Activated T-helper 1 cell treated with anti-CD3 and anti-CD28 coated beads, Interleukin-12 subunit alpha, Interleukin-12 subunit beta, Interleukin-2, Interleukin-4 antibody, amounts not matched to agents 30 ng/mL and 10 ng/mL and 1 ng/mL, durations not matched to agents 14 hours and 24 hours and 36 hours (primary cell): ENCODE data around the gene C16orf95. TPM values are rescaled to one million over a fixed set of nuclear protein-coding genes. Genes with fewer than 3 reads are reported as not detected.

Experiments
- DNase-seq: peaks from one replicate; pipeline ENCODE4 v3.0.0; 2021; ENCODE audit warnings: low spot score
- H3K27ac Mint-ChIP-seq: one replicate; pipeline ENCODE4 v1.8.0; 2021; ENCODE audit warnings: mild to moderate bottlenecking, mixed read lengths
- H3K27me3 Mint-ChIP-seq: one replicate; pipeline ENCODE4 v1.8.0; 2022; ENCODE audit warnings: mild to moderate bottlenecking, moderate library complexity, mixed read lengths; ENCODE audit not compliant: insufficient read depth
- H3K36me3 Mint-ChIP-seq: one replicate; pipeline ENCODE4 v1.8.0; 2021; ENCODE audit warnings: low read depth, mixed read lengths
- H3K4me1 Mint-ChIP-seq: one replicate; pipeline ENCODE4 v1.8.0; 2021; ENCODE audit warnings: low read depth, mixed read lengths
- H3K4me3 Mint-ChIP-seq: one replicate; pipeline ENCODE4 v1.8.0; 2021; ENCODE audit warnings: mild to moderate bottlenecking, moderate library complexity, mixed read lengths
- H3K9me3 Mint-ChIP-seq: one replicate; pipeline ENCODE4 v1.8.0; 2021; ENCODE audit warnings: mixed read lengths
- intact Hi-C: fragments of 100-400 bp; cut with micrococcal nuclease; formaldehyde crosslinking; loops from one replicate; pipeline ENCODE4 v1.15.1; 2024
- total RNA-seq: library from RNA; stranded (reverse); gene quantifications from 2 replicates; pipeline ENCODE4 v1.2.3, GENCODE V29; 2022

C16orf95 gene
- total RNA-seq, 1 donor from 2014 or later, result 10.9 TPM

DNA sequence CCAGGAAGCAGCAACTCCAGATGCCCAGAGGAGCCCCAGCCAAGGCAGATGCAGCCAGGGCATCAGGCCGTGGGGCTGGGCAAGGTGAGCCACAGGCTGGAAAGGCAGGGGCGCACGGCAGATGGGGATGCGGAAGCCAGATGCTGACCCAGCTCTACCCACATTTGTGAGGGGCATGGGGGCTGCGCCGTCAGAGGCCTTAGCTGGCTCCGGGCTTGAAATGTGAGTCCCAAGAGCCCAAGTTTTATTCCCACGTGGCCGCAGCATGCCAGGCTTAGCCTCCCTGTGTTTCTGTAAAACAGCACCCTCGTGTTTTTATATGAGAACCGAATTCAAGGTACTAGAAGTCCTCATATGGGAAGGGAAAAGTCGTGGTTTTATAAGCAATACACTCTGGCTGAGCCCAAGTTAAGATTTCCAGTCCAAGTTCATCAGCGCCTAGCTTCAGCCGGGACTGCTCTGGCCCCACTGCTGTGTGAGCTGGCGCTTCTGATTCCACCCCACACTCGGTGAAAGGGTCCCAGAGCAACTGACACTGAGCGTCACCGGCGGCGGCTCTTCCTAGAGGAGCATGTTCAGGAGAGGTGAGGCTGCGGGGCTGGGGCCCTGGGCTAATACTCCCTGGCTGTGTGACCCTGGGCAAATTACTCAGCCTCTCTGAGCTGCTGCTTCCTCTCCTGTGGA lies 6.7 kb upstream of the C16orf95 start:
- DNase-seq, result no peak
- intact Hi-C loops, result no loop called here
- H3K27ac Mint-ChIP-seq, result no peak overlapping the region
- H3K4me3 Mint-ChIP-seq, result no peak overlapping the region
- H3K36me3 Mint-ChIP-seq, result peaks cover under 1% of the 10 kb centered on the region
- peaks cover 2% of the 10 kb centered on the region for H3K4me1 Mint-ChIP-seq
- no peaks in the 10 kb centered on the region for H3K9me3 Mint-ChIP-seq
- no peaks in the 10 kb centered on the region for H3K27me3 Mint-ChIP-seq

DNA sequence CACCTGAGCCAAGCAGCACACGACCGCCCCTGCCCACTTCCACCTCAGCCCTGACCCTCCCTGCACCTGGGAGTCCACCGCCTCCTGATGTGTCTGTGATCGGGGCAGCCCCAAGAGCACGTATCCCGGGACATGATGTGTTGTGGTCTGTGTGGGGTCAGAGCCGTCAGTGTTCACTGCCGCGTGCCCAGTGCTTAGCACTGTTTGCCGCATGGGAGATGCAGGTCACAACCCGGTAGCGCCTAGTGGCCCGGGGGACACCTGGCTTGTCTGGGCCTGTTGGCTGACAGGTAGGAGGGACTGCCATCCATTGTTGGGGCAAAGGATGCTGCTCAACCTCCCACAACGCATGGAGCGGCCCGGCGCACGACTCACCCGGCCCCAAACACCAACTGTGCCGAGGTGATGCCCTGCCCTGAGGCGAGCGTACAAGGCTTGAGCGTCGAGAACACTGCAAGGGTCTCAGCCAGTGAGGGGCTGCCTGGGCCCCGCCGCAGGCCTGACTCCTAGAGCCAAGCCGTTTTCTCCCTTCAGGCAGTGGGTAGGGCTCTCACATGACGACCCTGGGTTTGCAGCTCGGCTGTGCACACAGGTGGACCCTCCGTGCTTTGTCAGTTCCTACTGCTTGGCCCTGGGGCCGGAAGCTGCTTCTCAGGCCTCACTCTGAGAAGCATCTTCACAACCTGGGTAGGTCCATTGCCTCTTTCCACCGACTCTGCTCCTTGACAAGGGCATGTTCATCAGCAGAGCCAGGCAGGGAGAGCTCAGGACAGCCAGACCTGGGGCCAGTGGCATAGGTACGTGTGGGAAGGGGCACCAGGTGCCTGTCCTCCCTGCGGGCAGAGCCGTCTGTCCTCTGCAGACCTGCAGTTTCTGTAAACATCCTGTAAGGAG lies 5.9 kb upstream of the C16orf95 start:
- no peaks in the 10 kb centered on the region for H3K9me3 Mint-ChIP-seq
- H3K27me3 Mint-ChIP-seq, result no peaks in the 10 kb centered on the region
- no peak for DNase-seq
- H3K4me1 Mint-ChIP-seq, result peaks cover 10% of the 10 kb centered on the region
- intact Hi-C loops, result no loop called here
- no peak overlapping the region for H3K4me3 Mint-ChIP-seq
- no peak overlapping the region for H3K27ac Mint-ChIP-seq
- H3K36me3 Mint-ChIP-seq, result peaks cover 6% of the 10 kb centered on the region

DNA sequence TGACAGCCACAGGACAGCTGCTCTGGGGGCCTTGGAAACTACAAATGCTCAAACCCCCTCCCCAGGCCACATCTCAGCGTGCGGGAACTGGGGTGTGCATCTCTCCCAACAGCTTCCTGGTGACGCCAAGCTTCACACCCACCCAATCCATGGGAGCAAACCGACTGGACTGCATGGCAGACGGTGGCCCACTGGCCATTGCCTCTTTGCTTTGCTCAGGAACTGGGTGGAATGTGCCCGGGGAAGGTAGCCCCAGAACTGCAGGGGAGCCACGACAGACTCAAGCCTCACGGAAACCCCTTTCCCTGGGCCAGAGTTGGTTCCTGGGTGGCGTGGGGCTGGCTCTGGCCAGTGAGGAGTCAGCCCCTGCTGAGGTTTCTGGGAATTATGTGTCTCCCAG lies 5.2 kb upstream of the C16orf95 start:
- Mint-ChIP-seq H3K9me3 (no peaks in the 10 kb centered on the region), H3K27me3 (no peaks in the 10 kb centered on the region), H3K27ac (no peak overlapping the region), H3K36me3 (peaks cover 8% of the 10 kb centered on the region), H3K4me3 (no peak overlapping the region), H3K4me1 (peaks cover 13% of the 10 kb centered on the region)
- no peak for DNase-seq
- intact Hi-C loops, result no loop called here

DNA sequence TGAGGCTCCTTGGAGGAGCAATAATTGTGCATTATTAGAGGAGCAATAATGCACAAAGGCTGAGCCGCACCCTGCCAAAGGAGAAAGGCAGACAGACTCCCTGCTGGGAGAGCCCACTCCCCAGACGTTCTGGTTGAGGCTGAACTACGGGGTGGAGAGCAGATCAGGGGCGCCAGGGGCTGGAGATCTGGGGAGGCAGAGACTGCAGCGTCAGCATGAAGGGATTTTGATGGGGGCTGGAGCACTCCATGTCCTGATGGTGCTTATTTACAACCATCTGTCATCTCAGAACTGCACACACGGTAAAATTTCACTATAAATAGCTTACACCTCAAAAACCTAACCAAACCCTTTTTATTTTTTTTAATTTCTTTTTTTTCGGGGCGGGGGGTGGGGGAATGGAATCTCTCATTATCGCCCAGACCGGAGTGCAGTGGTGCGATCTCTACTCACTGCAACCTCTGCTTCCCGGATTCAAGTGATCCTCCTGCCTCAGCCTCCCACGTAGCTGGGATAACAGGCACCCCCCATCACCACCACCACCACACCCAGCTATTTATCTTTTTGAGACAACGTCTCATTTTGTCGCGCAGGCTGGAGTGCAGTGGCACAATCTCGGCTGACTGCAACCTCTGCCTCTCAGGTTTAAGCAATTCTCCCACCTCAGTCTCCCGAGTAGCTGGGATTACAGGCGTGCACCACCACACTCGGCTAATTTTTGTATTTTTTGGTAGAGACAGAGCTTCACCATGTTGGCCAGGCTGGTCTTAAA lies 4.3 kb upstream of the C16orf95 start:
- no peaks in the 10 kb centered on the region for H3K27me3 Mint-ChIP-seq
- DNase-seq, result no peak
- H3K36me3 Mint-ChIP-seq, result peaks cover 10% of the 10 kb centered on the region
- H3K9me3 Mint-ChIP-seq, result no peaks in the 10 kb centered on the region
- intact Hi-C loops, result no loop called here
- H3K4me1 Mint-ChIP-seq, result peaks cover 15% of the 10 kb centered on the region
- no peak overlapping the region for H3K27ac Mint-ChIP-seq
- no peak overlapping the region for H3K4me3 Mint-ChIP-seq

DNA sequence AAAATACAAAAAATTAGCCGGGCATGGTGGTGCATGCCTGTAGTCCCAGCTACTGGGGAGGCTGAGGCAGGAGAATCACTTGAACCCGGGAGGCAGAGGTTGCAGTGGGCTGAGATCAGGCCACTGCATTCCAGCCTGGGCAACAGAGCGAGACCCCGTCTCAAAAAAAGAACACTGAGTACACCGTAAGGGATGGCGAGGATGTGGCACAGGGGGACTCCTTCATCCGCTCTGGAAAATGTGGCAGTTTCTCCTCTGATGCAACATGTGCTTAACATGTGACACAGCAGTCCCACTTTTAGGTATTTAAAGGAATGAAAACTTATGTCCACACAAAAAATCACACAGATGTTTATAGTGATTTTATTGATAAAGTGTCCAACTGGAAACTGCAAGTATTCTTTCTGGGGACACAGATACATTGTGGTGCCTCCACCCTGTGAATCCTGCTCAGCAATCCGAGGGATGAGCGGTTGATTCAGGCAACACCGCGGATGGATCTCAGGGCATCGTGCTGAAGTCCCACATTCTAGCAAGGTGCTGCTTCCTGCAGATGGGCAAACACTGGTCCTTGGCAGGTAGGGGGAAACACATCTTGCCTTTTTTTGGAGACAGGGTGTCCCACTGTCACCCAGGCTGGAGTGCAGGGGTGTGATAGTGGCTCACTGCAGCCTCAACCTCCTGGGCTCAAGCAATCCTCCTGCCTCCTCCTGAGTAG lies 3.5 kb upstream of the C16orf95 start:
- Mint-ChIP-seq H3K27me3 (no peaks in the 10 kb centered on the region), H3K4me3 (no peak overlapping the region), H3K9me3 (no peaks in the 10 kb centered on the region), H3K27ac (no peak overlapping the region), H3K4me1 (peaks cover 17% of the 10 kb centered on the region), H3K36me3 (peaks cover 10% of the 10 kb centered on the region)
- intact Hi-C loops, result no loop called here
- no peak for DNase-seq

DNA sequence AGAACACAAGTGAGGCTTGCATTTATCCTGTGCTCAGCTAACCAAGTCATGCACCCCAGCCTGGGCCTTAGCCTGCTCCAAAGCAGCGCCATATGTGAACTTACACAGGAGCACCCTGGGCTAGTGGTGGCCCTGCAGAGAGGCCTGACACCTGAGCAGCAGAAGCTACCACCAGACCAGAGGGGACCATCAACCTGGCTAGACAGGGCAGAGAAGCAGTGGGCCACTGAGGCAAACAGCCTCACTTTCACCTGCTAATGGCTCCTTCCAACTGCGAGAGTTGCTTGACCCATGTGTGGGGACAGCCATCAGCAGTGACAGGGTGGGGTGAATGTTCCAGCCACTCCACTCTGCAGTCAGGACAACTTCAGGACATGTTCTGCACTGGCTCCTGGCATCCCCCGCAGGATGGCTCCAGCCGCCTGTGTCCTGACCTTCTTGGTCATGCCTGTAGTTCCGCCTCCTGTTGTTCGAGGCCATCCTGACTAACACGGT lies 2.9 kb upstream of the C16orf95 start:
- intact Hi-C loops, result loop anchor here (5.0 to 10.0 kb wide), 5 partner anchors 145 to 763 kb away; partner anchors contain the start of genes KLHDC4 and MTHFSD
- Mint-ChIP-seq H3K4me3 (no peak overlapping the region), H3K27ac (no peak overlapping the region), H3K4me1 (peaks cover 17% of the 10 kb centered on the region), H3K27me3 (no peaks in the 10 kb centered on the region), H3K36me3 (peaks cover 10% of the 10 kb centered on the region), H3K9me3 (no peaks in the 10 kb centered on the region)
- DNase-seq, result no peak

DNA sequence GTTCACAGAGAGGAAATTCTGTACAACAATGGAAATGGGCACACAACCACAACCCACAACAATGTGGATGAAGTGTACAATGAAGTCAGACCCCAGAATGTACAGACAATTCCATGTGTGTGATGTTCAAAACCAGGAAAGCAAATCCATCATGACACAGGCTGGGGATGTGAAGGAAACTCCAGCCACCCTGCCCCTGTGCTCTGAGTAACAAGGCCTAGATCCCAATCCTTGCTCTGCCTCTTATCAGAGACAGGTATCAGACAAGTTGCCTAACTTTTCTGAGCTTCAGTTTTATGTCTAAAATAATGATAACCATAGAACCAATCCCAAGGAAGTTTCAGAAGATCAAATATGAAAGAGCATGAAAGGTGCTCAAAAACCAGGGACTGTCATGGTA lies 1.8 kb upstream of the C16orf95 start:
- no peak for DNase-seq
- H3K4me3 Mint-ChIP-seq, result peak overlapping the region; percentile 94
- H3K27me3 Mint-ChIP-seq, result no peaks in the 10 kb centered on the region
- intact Hi-C loops, result loop anchor here (5.0 to 10.0 kb wide), 5 partner anchors 146 to 762 kb away; partner anchors contain the start of genes KLHDC4 and MTHFSD
- peak overlapping the region; percentile 99 for H3K27ac Mint-ChIP-seq
- no peaks in the 10 kb centered on the region for H3K9me3 Mint-ChIP-seq
- peaks cover 10% of the 10 kb centered on the region for H3K36me3 Mint-ChIP-seq
- H3K4me1 Mint-ChIP-seq, result peaks cover 17% of the 10 kb centered on the region

DNA sequence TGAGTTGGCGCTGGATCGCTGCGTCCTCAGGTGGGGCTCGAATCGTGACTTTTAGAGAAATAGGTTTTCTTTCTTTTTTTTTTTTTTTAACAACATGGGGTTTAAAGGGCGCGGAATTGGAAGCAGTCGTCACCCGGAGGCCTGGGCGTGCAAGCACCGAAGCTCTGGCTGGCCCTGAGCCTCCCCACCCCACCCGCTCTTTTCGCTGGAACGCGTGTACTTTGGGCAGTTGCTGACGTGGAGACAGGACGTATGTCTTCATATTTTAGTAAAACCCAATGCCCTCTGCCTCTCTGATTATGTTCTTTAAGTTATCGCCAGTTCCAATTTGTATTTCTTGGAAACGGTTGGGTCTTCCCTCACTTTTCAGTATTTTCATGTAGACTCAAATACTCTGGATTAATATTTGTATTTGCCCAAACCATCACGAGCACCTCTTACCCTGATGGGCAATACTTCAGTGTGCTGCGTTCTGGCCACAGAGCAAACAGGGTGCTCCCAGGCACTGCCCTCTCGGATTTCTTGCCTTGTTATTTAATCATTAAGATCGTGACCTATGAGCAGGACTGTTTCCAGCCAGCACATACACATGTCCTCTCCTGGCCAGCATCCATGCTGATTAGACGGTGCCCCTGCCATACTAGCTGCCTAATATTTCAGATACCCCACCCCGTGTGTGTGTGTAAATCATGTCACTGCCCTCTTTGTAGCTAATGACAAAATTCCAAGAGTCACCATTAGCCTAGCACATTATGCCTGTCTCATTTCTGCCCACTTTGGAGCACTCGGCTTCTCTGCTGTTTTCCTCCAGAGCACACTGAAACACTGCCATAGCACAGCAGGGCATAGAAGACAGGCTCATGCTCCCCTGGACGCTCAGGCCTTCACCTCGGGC lies 805 bp upstream of the C16orf95 start:
- intact Hi-C loops, result loop anchor here (1.0 to 10.0 kb wide), 8 partner anchors 9 to 761 kb away; partner anchors contain the start of genes FBXO31, KLHDC4 and MTHFSD
- H3K4me1 Mint-ChIP-seq, result peaks cover 17% of the 10 kb centered on the region
- peaks cover 10% of the 10 kb centered on the region for H3K36me3 Mint-ChIP-seq
- peak; percentile 42 for DNase-seq
- H3K9me3 Mint-ChIP-seq, result no peaks in the 10 kb centered on the region
- peak overlapping the region; percentile 94 for H3K4me3 Mint-ChIP-seq
- H3K27me3 Mint-ChIP-seq, result no peaks in the 10 kb centered on the region
- peak overlapping the region; percentile 99 for H3K27ac Mint-ChIP-seq

DNA sequence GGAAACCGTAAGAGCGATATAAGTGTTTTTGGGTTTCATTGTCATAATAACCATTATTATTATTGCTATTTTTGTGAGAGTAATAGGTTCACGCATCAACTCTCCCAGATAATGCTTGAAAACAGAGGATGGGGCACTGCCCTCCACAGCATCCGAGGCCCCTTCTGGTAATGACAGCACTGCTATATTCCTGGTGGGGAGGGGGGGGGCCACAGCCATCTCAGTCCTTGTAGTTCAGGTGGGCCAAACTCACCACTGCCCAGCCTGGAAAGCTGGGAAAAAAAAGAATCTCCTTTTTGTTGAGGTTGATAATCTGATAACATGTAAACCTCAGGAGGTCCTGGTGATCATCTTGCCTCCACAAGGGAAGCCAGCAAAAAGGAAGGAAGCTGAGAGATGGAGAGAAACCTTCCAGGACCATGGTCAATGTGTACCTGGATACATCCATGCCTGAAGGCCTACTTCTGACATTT lies 706 bp downstream of the C16orf95 start:
- peaks cover 10% of the 10 kb centered on the region for H3K36me3 Mint-ChIP-seq
- H3K27me3 Mint-ChIP-seq, result no peaks in the 10 kb centered on the region
- peak overlapping the region; percentile 99 for H3K27ac Mint-ChIP-seq
- peaks cover 17% of the 10 kb centered on the region for H3K4me1 Mint-ChIP-seq
- DNase-seq, result no peak
- intact Hi-C loops, result loop anchor here (5.0 to 10.0 kb wide), 5 partner anchors 148 to 759 kb away; partner anchors contain the start of genes KLHDC4 and MTHFSD
- H3K9me3 Mint-ChIP-seq, result no peaks in the 10 kb centered on the region
- peak overlapping the region; percentile 94 for H3K4me3 Mint-ChIP-seq

DNA sequence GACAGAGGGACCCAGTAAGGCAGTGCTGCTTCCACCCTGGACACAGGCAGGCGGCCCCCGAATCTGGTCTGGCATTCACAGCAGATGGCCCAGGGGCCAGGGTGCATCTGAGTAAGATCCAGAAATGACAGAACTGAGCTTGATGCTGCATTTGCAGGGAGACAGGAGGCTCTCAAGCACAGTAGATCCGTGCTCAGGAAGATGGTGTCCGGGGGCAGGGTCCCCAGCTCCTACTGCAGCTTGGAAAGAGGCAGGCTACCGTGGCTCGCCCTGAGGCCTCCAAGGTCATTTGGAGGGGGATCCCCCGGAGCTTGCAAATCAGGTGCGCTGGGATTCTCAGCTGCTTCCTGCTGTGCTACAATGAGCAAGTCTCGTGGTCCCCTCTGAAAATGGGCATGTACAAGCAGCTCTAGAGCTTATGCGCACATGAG lies 2.2 kb downstream of the C16orf95 start:
- Mint-ChIP-seq H3K4me1 (peaks cover 17% of the 10 kb centered on the region), H3K4me3 (no peak overlapping the region), H3K27me3 (no peaks in the 10 kb centered on the region), H3K27ac (no peak overlapping the region), H3K9me3 (no peaks in the 10 kb centered on the region), H3K36me3 (peaks cover 10% of the 10 kb centered on the region)
- intact Hi-C loops, result loop anchor here (5.0 to 10.0 kb wide), 5 partner anchors 150 to 758 kb away; partner anchors contain the start of genes KLHDC4 and MTHFSD
- no peak for DNase-seq

DNA sequence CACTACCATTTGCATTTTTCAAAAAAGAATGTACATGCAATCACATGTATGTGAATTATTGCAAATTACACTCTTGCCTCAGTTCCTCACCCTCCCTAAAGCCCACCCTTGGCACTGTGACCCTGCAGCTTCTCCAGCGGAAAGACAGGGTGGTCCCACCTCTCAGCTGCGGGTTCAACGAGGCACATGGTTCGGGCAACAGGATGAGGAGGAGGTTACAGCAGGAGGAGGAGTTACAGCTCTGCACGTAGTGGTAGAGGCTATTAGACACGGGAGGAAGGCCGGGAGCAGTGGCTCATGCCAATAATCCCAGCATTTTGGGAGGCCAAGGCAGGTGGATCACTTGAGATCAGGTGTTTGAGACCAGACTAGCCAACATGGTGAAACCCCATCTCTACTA lies 5.2 kb downstream of the C16orf95 start:
- peaks cover 3% of the 10 kb centered on the region for H3K9me3 Mint-ChIP-seq
- H3K27ac Mint-ChIP-seq, result no peak overlapping the region
- H3K27me3 Mint-ChIP-seq, result no peaks in the 10 kb centered on the region
- peaks cover 12% of the 10 kb centered on the region for H3K4me1 Mint-ChIP-seq
- H3K36me3 Mint-ChIP-seq, result peaks cover 6% of the 10 kb centered on the region
- intact Hi-C loops, result loop anchor here (10.0 kb wide), 2 partner anchors 153 to 583 kb away; no protein-coding TSS in a partner anchor
- H3K4me3 Mint-ChIP-seq, result no peak overlapping the region
- DNase-seq, result no peak
